GM12878 (cell line): Measurements from ENCODE around the gene RFX7. TPM values are rescaled to one million over a fixed set of nuclear protein-coding genes. Genes with fewer than 3 reads are reported as not detected.

ENCODE experiments used
- ATAC-seq: fragments of 200-7000 bp; cut with Tn5 transposase; 3 replicates; pipeline ENCODE4 v1.9.1; 2020; ENCODE audit warnings: mild to moderate bottlenecking, moderate library complexity
- BruUV-seq: library from RNA; stranded (reverse); fragments of 400-500 nt; replicated peaks from 2 replicates; lab custom pipeline; 2021; lab: Mats Ljungman, UMichigan
- CTCF ChIA-PET: fragments of 300-600 bp; sonication (Branson Sonifier 250); formaldehyde crosslinking; extraction: SDS; loops from one replicate; lab custom pipeline; 2021; ENCODE audit warnings: inconsistent platforms; lab: Yijun Ruan, JAX
- POLR2A ChIA-PET: fragments of 350-600 bp; formaldehyde crosslinking; extraction: SDS; loops from one replicate; lab custom pipeline; 2021; ENCODE audit warnings: inconsistent platforms; lab: Charles Lee
- RAD21 ChIA-PET: fragments of 300-600 bp; sonication (Branson Sonifier 250); formaldehyde crosslinking; loops from one replicate; lab custom pipeline; 2023; ENCODE audit warnings: antibody characterized with exemption; ENCODE audit not compliant: unreplicated experiment; lab: Charles Lee
- SMC1A ChIA-PET: fragments of 300-600 bp; sonication (Branson Sonifier 250); formaldehyde crosslinking; loops from one replicate; lab custom pipeline; 2023; ENCODE audit not compliant: unreplicated experiment, uncharacterized antibody; lab: Charles Lee
- DNase-seq: peaks from one replicate; pipeline ENCODE4 v3.0.0-alpha.2; 2011; ENCODE audit warnings: low read depth, low spot score
- FAIRE-seq: peaks from 3 replicates; lab custom pipeline; 2011; peaks lifted over from hg19 to GRCh38; lab: Jason Lieb, UNC
- H2AFZ ChIP-seq: 2 replicates; pipeline ENCODE4 v1.6.0; 2011; ENCODE audit warnings: low read depth, low read length, control low read depth; ENCODE audit not compliant: control insufficient read depth
- H3K27ac ChIP-seq: 2 replicates; pipeline ENCODE4 v1.5.1; 2011; ENCODE audit warnings: control low read depth; ENCODE audit not compliant: control insufficient read depth, insufficient read depth
- H3K27me3 ChIP-seq, 2 experiments: replicated peaks in 1 of 2; 2 replicates each; pipeline versions ENCODE4 v1.6.0 to v1.6.1; 2011; ENCODE audit warnings: low read length in 1 of 2; ENCODE audit not compliant: control insufficient read depth in 2 of 2, insufficient read depth in 2 of 2
- H3K36me3 ChIP-seq, 2 experiments: 2 replicates each; pipeline ENCODE4 v1.5.1; 2011; ENCODE audit warnings: low read length in 1 of 2; ENCODE audit not compliant: control insufficient read depth in 2 of 2, insufficient read depth in 2 of 2
- H3K4me1 ChIP-seq: 2 replicates; pipeline ENCODE4 v1.6.1; 2011; ENCODE audit warnings: mild to moderate bottlenecking, low read length, moderate library complexity, mixed read lengths; ENCODE audit not compliant: control insufficient read depth, insufficient read depth
- H3K4me2 ChIP-seq: 2 replicates; pipeline ENCODE4 v1.6.0; 2011; ENCODE audit warnings: control low read depth; ENCODE audit not compliant: control insufficient read depth, insufficient read depth
- H3K4me3 ChIP-seq: fragments of 200-600 bp; sonication (generic); 2 replicates; pipeline ENCODE4 v1.5.1; 2016
- H3K79me2 ChIP-seq: 2 replicates; pipeline ENCODE4 v1.6.0; 2011; ENCODE audit warnings: low read length; ENCODE audit not compliant: control insufficient read depth, insufficient read depth
- H3K9ac ChIP-seq: 2 replicates; pipeline ENCODE4 v1.8.0; 2011; ENCODE audit warnings: low read length, control low read depth, mixed read lengths; ENCODE audit not compliant: control insufficient read depth, insufficient read depth
- H3K9me3 ChIP-seq: replicated peaks from 3 replicates; pipeline ENCODE4 v1.5.1; 2011; ENCODE audit warnings: mild to moderate bottlenecking, low read length; ENCODE audit not compliant: control insufficient read depth, insufficient read depth
- H4K20me1 ChIP-seq: 2 replicates; pipeline ENCODE4 v1.6.0; 2011; ENCODE audit not compliant: control insufficient read depth, insufficient read depth
- BRCA1 ChIP-seq: IDR thresholded peaks from 2 replicates; pipeline ENCODE4 v1.6.1; 2011; ENCODE audit warnings: low read depth, low read length, improper control_type of control experiment
- CBX3 ChIP-seq: fragments of 200-600 bp; sonication (generic); IDR thresholded peaks from 2 replicates; pipeline ENCODE4 v1.6.1; 2016; ENCODE audit warnings: low read depth, borderline replicate concordance
- EED ChIP-seq: sonication (generic); IDR thresholded peaks from 2 replicates; pipeline ENCODE4 v1.6.1; 2016; ENCODE audit warnings: antibody characterized with exemption, low read depth
- EP300 ChIP-seq, 2 experiments: fragments of 150-350 bp in 1 of 2; IDR thresholded peaks; 2 replicates each; pipeline ENCODE4 v1.6.1; 2011 to 2012; ENCODE audit warnings: low read depth in 2 of 2, low read length in 2 of 2, borderline replicate concordance in 1 of 2, improper control_type of control experiment in 1 of 2, inconsistent platforms in 1 of 2; ENCODE audit not compliant: control insufficient read depth in 1 of 2
- ETV6 ChIP-seq, 2 experiments: fragments of 450-650 bp in 1 of 2; IDR thresholded peaks in 1 of 2; conservative IDR thresholded peaks in 1 of 2; 2 replicates each; pipeline ENCODE4 v1.6.1; 2014; ENCODE audit warnings: antibody characterized with exemption in 1 of 2, borderline replicate concordance in 1 of 2, low read depth in 1 of 2, mild to moderate bottlenecking in 1 of 2, moderate library complexity in 1 of 2
- FOXM1 ChIP-seq: IDR thresholded peaks from 2 replicates; pipeline ENCODE4 v1.6.1; 2012; ENCODE audit warnings: low read depth, mild to moderate bottlenecking, inconsistent platforms, low read length, moderate library complexity
- HDAC2 ChIP-seq: fragments of 200-600 bp; sonication (generic); IDR thresholded peaks from 2 replicates; pipeline ENCODE4 v1.6.1; 2017
- IKZF1 ChIP-seq: fragments of 450-650 bp; conservative IDR thresholded peaks from 2 replicates; pipeline ENCODE4 v1.6.1; 2017; ENCODE audit warnings: antibody characterized with exemption, mild to moderate bottlenecking
- IRF4 ChIP-seq: IDR thresholded peaks from 2 replicates; pipeline ENCODE4 v1.6.1; 2011; ENCODE audit warnings: low read depth, low read length
- KAT2A ChIP-seq: conservative IDR thresholded peaks from 2 replicates; pipeline ENCODE4 v1.6.1; 2011; ENCODE audit warnings: low read depth, low read length; ENCODE audit not compliant: control insufficient read depth
- NR2C1 ChIP-seq: fragments of 450-650 bp; IDR thresholded peaks from 2 replicates; pipeline ENCODE4 v1.6.1; 2017; ENCODE audit warnings: antibody characterized with exemption, mild to moderate bottlenecking, moderate library complexity
- SRF ChIP-seq, 2 experiments: IDR thresholded peaks; 2 replicates each; pipeline ENCODE4 v1.6.1; 2011; ENCODE audit warnings: low read depth in 2 of 2, low read length in 2 of 2, mild to moderate bottlenecking in 1 of 2, moderate library complexity in 1 of 2
- ZNF622 ChIP-seq: fragments of 450-650 bp; IDR thresholded peaks from 2 replicates; pipeline ENCODE4 v1.6.1; 2017; ENCODE audit warnings: mild to moderate bottlenecking, inconsistent platforms
- WGBS: methylation state at CpG from one replicate; pipeline ENCODE4 v1.1.6; 2016; ENCODE audit warnings: low lambda C conversion rate; ENCODE audit not compliant: insufficient replicate concordance, insufficient coverage; ENCODE audit errors: missing lambda C conversion rate; 5-methylcytosine and 5-hydroxymethylcytosine counted together
- in situ Hi-C: fragments of 300-500 bp; cut with MboI; formaldehyde crosslinking; loops from 9 replicates; pipeline ENCODE4 v1.14.3; 2018; ENCODE audit warnings: mixed read lengths
- intact Hi-C: fragments of 100-400 bp; cut with micrococcal nuclease; formaldehyde crosslinking; loops from one replicate; pipeline ENCODE4 v1.14.2; 2022; ENCODE audit not compliant: unreplicated experiment
- polyA plus RNA-seq, 11 experiments: library from polyadenylated mRNA; depleted of rRNA in 4 of 11; unstranded in 6 of 11; stranded (reverse) in 5 of 11; fragments of >200 nt; fragmentation: Nextera tagmentation in 4 of 11; fragmentation: Illumina TruSeq in 1 of 11; extraction: Ambion mirVana in 4 of 11; extraction: Trizol in 1 of 11; gene quantifications; 1 replicate in 1 of 11; 2 replicates in 10 of 11; pipeline versions ENCODE4 v1.2.1 to v1.2.3, GENCODE V29; 2011 to 2016; ENCODE audit warnings: inconsistent platforms in 2 of 11, missing spikeins in 2 of 11, low read depth in 1 of 11
- total RNA-seq, 4 experiments: library from RNA; depleted of rRNA in 3 of 4; stranded (reverse); fragments of >200 nt in 3 of 4; fragmentation: Illumina TruSeq in 1 of 4; extraction: Trizol in 1 of 4; gene quantifications; 2 replicates each; pipeline versions ENCODE4 v1.2.1 to v1.2.3, GENCODE V29; 2013 to 2021
- TF ChIP-seq, protein P1 (sequence below): fragments of 450-650 bp; IDR thresholded peaks from 2 replicates; pipeline ENCODE4 v1.6.1; 2017; ENCODE audit warnings: mild to moderate bottlenecking

Gene RFX7
- total and polyA plus RNA-seq, 10 of the 15 experiments (the other 5 are each of a cell fraction or from before 2014, with no cell fraction given), result 3.2 to 31.4 (median 10.7) TPM

DNA sequence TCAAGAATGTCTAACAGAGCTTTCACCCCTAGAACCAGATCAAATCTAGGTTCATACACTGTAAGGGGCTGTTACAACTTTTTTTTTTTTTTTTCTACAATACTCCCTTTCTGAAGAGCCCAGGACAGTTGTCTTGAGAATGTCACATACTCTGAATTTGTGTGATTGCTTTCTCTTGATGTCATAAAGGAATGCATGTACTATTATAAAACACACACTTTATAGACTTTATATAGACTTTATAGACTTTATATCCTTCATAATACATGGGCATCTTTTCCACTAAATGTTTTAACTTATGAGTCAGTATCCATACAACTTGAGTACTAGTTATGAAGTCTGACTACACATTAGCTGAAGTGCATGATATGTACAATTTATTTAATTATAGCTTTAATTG is 26.3 kb downstream of the RFX7 start (continued):
- no peak for TF ChIP-seq SRF (IDR thresholded peaks at IDR 0.05; ENCODE audit: low read depth in 2 of 2, low read length in 2 of 2)

DNA sequence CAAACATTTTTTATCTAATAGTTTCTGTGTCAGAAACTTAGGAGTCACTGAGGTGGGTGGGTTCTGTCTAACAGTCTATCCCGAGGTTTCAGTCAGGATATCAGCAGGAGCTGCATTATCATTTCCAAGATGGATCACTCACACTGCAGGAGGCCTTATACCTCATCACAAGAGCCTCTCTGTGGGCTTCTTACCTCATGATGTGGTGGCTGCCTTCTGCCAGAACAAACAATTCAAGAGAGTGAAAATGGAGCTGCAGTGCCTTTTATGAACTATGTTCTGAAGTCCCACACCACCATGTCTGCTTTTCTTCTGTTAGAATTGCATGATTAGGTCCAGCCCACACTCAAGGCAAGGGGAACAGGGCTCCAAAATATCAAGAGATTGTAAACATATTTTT is 27.9 kb downstream of the RFX7 start:
- H3K9ac ChIP-seq, result no peak overlapping the region
- no peak for DNase-seq
- in situ Hi-C loops (no loop called here), intact Hi-C loops (no loop called here)
- H3K36me3 ChIP-seq, result no peaks in the 10 kb centered on the region; a peak in 1 of 4 replicates
- no TSS peak for BruUV-seq
- WGBS, result 100% methylated on average over 1 of the region's 1 CpG
- no peak overlapping the region for H3K27ac ChIP-seq
- H4K20me1 ChIP-seq, result no peaks in the 10 kb centered on the region
- H3K9me3 ChIP-seq, result peaks cover 13% of the 10 kb centered on the region
- no peaks in the 10 kb centered on the region for H3K27me3 ChIP-seq
- no peak overlapping the region; the same call in 1 of the 2 replicates for H3K4me3 ChIP-seq
- peaks cover 22% of the 10 kb centered on the region for H3K79me2 ChIP-seq
- ATAC-seq, result no peak
- no peak overlapping the region for H3K4me2 ChIP-seq
- ChIA-PET POLR2A (no interaction called here), CTCF (no interaction called here), SMC1A (interaction anchor here (2.0 kb wide), 1 partner anchor 10 kb away, joined by 5 read pairs; no protein-coding TSS in a partner anchor), RAD21 (no interaction called here)
- TF ChIP-seq, protein P1, sequence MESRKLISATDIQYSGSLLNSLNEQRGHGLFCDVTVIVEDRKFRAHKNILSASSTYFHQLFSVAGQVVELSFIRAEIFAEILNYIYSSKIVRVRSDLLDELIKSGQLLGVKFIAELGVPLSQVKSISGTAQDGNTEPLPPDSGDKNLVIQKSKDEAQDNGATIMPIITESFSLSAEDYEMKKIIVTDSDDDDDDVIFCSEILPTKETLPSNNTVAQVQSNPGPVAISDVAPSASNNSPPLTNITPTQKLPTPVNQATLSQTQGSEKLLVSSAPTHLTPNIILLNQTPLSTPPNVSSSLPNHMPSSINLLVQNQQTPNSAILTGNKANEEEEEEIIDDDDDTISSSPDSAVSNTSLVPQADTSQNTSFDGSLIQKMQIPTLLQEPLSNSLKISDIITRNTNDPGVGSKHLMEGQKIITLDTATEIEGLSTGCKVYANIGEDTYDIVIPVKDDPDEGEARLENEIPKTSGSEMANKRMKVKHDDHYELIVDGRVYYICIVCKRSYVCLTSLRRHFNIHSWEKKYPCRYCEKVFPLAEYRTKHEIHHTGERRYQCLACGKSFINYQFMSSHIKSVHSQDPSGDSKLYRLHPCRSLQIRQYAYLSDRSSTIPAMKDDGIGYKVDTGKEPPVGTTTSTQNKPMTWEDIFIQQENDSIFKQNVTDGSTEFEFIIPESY, result no peak
- no peak for TF ChIP-seq CBX3
- TF ChIP-seq NR2C1, result no peak
- TF ChIP-seq EED, result no peak
- TF ChIP-seq IRF4, result no peak
- no peak for TF ChIP-seq ZNF622
- TF ChIP-seq HDAC2, result no peak
- no peak for TF ChIP-seq ETV6 (conservative IDR thresholded peaks at IDR 0.05 in 1 of 2, IDR thresholded peaks at IDR 0.05 in 1 of 2; ENCODE audit: borderline replicate concordance in 1 of 2, low read depth in 1 of 2)
- no peak for TF ChIP-seq BRCA1
- no peak for TF ChIP-seq KAT2A
- TF ChIP-seq EP300 (IDR thresholded peaks at IDR 0.05; ENCODE audit: borderline replicate concordance in 1 of 2, control insufficient read depth in 1 of 2, low read depth in 2 of 2, low read length in 2 of 2), result no peak
- no peak for TF ChIP-seq FOXM1
- TF ChIP-seq IKZF1, result no peak
- no peaks in the 10 kb centered on the region for H3K4me1 ChIP-seq
- FAIRE-seq, result no peak
- H2AFZ ChIP-seq, result no peak overlapping the region
